Vagina (tissue), 2 donors: Measurements from ENCODE around the gene MYO1H.

Experiments used
- POLR2AphosphoS5 ChIP-seq, 2 donors: sonication (generic); formaldehyde crosslinking; IDR thresholded peaks; one replicate each; pipeline ENCODE4 v1.9.0; 2017; ENCODE audit warnings: antibody characterized with exemption in 2 of 2, mild to moderate bottlenecking in 2 of 2, low read depth in 1 of 2; ENCODE audit not compliant: insufficient read depth in 1 of 2
- TF ChIP-seq, protein P1 (sequence below), 3 experiments: fragments of 450-650 bp in 2 of 3; fragments of 200-600 bp in 1 of 3; sonication (generic) in 1 of 3; IDR thresholded peaks; one replicate each; pipeline ENCODE4 v1.5.1; 2017 to 2019; ENCODE audit warnings: antibody characterized with exemption in 3 of 3, mild to moderate bottlenecking in 2 of 3, moderate library complexity in 2 of 3

DNA sequence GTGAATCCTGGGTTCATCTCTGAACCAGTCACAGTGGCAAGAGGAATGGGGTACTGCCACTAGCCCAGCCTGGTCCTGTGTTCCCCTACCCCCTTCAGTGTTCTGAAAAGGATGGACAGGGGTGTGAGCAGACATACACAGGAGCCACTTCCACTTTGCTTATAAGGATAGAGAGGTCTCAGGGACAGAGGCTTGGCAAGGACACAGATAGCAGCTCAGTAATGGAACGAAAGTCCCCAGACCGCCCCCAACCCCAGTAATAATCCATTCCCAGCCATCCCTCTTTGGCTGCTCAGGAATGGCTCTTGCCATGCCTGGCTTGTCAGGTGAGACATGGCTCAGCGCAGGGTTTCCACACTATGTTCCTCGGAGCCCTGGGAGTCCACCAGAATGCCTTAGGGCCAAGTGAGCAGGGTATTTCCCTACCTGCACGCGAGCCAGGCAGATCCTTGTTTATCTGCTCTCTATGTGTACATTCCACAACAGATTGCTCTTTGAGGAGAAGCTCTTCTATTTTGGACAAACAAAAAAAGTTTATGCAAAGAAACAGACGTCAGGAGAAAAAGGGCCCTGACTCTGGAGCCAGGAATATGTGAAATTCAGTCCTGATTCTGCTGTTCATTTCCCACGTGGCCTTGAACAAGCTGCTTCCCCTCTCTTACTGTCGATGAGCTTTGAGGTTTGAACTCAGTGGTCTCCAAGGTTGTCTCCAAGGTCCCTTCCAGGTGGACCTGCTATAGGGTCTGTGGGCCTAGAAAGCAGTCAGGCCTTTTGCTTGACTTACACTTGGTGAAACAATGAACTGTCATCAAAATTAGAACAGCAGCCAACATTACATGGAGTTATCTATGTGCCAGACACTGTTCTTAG is 139.7 kb downstream of the MYO1H start:
- TF ChIP-seq, protein P1, sequence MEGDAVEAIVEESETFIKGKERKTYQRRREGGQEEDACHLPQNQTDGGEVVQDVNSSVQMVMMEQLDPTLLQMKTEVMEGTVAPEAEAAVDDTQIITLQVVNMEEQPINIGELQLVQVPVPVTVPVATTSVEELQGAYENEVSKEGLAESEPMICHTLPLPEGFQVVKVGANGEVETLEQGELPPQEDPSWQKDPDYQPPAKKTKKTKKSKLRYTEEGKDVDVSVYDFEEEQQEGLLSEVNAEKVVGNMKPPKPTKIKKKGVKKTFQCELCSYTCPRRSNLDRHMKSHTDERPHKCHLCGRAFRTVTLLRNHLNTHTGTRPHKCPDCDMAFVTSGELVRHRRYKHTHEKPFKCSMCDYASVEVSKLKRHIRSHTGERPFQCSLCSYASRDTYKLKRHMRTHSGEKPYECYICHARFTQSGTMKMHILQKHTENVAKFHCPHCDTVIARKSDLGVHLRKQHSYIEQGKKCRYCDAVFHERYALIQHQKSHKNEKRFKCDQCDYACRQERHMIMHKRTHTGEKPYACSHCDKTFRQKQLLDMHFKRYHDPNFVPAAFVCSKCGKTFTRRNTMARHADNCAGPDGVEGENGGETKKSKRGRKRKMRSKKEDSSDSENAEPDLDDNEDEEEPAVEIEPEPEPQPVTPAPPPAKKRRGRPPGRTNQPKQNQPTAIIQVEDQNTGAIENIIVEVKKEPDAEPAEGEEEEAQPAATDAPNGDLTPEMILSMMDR (IDR thresholded peaks at IDR 0.05), result no peak
- TF ChIP-seq POLR2AphosphoS5 (IDR thresholded peaks at IDR 0.05; ENCODE audit: insufficient read depth in 1 of 2, low read depth in 1 of 2), result no peak
